Tibial artery (tissue), 4 donors: ENCODE results near the gene ZNF534.
"Not testable (repeated sequence)": the region's sequence is repeated elsewhere in the genome, so short reads cannot be mapped to it uniquely, and the experiment has no call there.

Source experiments
- DNase-seq, 2 donors: peaks; one replicate each; pipeline ENCODE4 v3.0.0-alpha.2; 2019
- H3K27ac ChIP-seq, 2 donors: fragments of 200-600 bp; sonication (generic) in 1 of 2; 1 replicate in 1 of 2; 2 replicates in 1 of 2; pipeline ENCODE4 v1.5.1; 2018 to 2019; ENCODE audit warnings: mild to moderate bottlenecking in 1 of 2
- H3K27me3 ChIP-seq, 2 donors: fragments of 200-600 bp; sonication (generic) in 1 of 2; one replicate each; pipeline versions ENCODE4 v1.5.1 to v1.6.0; 2016 to 2019
- H3K36me3 ChIP-seq, 3 donors: fragments of 200-600 bp; sonication (generic) in 2 of 3; one replicate each; pipeline ENCODE4 v1.5.1; 2016 to 2019; ENCODE audit warnings: mild to moderate bottlenecking in 2 of 3
- H3K4me1 ChIP-seq, 4 donors: fragments of 200-600 bp; sonication (generic) in 2 of 4; 1 replicate in 3 of 4; 2 replicates in 1 of 4; pipeline ENCODE4 v1.5.1; 2016 to 2019
- H3K4me3 ChIP-seq, 2 donors: fragments of 200-600 bp; sonication (generic) in 1 of 2; 1 replicate in 1 of 2; 2 replicates in 1 of 2; pipeline ENCODE4 v1.5.1; 2018 to 2019; ENCODE audit warnings: mild to moderate bottlenecking in 2 of 2
- H3K9me3 ChIP-seq, 3 donors: fragments of 200-600 bp; sonication (generic) in 1 of 3; one replicate each; pipeline ENCODE4 v1.5.1; 2016 to 2019
- intact Hi-C: fragments of 100-400 bp; cut with DNase I; formaldehyde crosslinking; loops from one replicate; pipeline ENCODE4 v1.15.0; 2023; ENCODE audit warnings: low total_unique reads
- TF ChIP-seq, protein P1 (sequence below), 2 experiments: fragments of 200-600 bp in 1 of 2; fragments of 450-650 bp in 1 of 2; IDR thresholded peaks; one replicate each; pipeline ENCODE4 v1.5.1; 2017 to 2019; ENCODE audit warnings: antibody characterized with exemption in 2 of 2, mild to moderate bottlenecking in 1 of 2, moderate library complexity in 1 of 2

The ZNF534 gene

GRCh38 chr19:52464798-52465470, 36.0 kb downstream of the ZNF534 start:
- Histone ChIP-seq H3K27me3 (no peaks in the 10 kb centered on the region), H3K9me3 (peaks cover 11 to 100% (median 80%) of the 10 kb centered on the region in 3 donors), H3K4me1 (no peaks in the 10 kb centered on the region), H3K36me3 (peaks cover 16 to 81% (median 71%) of the 10 kb centered on the region in 3 donors), H3K27ac (no peak overlapping the region), H3K4me3 (no peak overlapping the region)
- TF ChIP-seq, protein P1, sequence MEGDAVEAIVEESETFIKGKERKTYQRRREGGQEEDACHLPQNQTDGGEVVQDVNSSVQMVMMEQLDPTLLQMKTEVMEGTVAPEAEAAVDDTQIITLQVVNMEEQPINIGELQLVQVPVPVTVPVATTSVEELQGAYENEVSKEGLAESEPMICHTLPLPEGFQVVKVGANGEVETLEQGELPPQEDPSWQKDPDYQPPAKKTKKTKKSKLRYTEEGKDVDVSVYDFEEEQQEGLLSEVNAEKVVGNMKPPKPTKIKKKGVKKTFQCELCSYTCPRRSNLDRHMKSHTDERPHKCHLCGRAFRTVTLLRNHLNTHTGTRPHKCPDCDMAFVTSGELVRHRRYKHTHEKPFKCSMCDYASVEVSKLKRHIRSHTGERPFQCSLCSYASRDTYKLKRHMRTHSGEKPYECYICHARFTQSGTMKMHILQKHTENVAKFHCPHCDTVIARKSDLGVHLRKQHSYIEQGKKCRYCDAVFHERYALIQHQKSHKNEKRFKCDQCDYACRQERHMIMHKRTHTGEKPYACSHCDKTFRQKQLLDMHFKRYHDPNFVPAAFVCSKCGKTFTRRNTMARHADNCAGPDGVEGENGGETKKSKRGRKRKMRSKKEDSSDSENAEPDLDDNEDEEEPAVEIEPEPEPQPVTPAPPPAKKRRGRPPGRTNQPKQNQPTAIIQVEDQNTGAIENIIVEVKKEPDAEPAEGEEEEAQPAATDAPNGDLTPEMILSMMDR (IDR thresholded peaks at IDR 0.05): no peak
- no peak for DNase-seq
- intact Hi-C loops: no loop called here

GRCh38 chr19:52473655-52474350, 44.9 kb downstream of the ZNF534 start:
- peaks cover 43 to 100% (median 99%) of the 10 kb centered on the region in 3 donors for H3K9me3 ChIP-seq
- peaks cover 0 to 91% (median 69%) of the 10 kb centered on the region in 3 donors for H3K36me3 ChIP-seq
- DNase-seq: no peak
- H3K27ac ChIP-seq: no peak overlapping the region
- H3K27me3 ChIP-seq: no peaks in the 10 kb centered on the region
- intact Hi-C loops: no loop called here
- H3K4me3 ChIP-seq: no peak overlapping the region
- H3K4me1 ChIP-seq: no peaks in the 10 kb centered on the region
- TF ChIP-seq, protein P1 (IDR thresholded peaks at IDR 0.05): no peak

DNA sequence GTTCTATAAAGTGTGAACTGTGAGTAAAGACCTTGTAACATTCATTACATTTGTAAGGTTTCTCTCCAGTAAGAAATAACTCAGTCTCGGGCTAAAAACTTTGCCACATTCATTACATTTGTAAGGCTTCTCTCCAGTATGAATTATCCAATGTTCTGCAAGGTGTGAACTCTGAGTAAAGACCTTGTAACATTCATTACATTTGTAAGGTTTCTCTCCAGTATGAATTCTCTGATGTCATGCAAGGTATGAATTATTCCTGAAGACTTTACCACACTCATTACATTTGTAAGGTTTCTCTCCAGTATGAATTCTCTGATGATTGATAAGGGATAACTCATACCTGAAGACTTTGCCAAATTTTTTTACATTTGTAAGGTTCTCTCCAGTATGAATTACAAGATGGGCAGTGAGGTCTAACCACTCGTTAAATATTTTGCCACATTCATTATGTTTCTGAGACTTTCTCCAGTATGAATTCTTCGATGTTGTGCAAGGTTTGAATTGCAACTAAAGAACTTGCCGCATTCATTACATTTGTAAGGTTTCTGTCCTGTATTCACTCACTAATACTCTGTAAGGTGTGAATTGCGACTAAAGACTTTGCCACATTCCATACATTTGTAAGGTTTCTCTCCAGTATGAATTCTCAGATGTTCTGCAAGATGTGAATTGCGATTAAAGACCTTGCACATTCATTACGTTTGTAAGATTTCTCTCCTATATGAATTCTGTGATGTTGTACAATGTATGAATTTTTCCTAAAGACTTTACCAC, 45.6 kb downstream of the ZNF534 start:
- intact Hi-C loops: no loop called here
- peaks cover 45 to 100% (median 99%) of the 10 kb centered on the region in 3 donors for H3K9me3 ChIP-seq

DNA sequence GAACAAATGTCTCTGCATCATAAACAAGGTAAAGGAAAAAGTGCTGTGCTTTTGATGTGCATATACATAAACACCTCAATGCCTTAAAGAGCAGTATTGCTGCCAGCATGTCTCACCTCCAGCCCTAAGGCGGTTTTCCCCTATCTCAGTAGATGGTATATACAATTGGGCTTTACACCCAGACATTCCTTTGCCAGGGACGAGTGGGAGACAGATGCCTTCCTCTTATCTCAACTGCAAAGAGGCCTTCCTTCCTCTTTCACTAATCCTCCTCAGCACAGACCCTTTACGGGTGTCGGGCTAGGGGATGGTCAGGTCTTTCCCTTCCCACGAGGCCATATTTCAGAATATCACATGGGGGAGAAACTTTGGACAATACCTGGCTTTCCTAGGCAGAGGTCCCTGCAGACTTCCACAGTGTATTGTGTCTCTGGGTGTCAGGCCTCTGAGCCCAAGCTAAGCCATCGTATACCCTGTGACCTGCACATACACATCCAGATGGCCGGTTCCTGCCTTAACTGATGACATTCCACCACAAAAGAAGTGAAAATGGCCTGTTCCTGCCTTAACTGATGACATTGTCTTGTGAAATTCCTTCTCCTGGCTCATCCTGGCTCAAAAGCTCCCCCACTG, 55.3 kb downstream of the ZNF534 start:
- H3K27ac ChIP-seq, intact Hi-C loops, H3K4me1 ChIP-seq, DNase-seq, H3K4me3 ChIP-seq, H3K27me3 ChIP-seq: not testable (repeated sequence)
- peaks cover 0 to 83% (median 61%) of the 10 kb centered on the region in 3 donors for H3K9me3 ChIP-seq
- peaks cover 0 to 39% (median 32%) of the 10 kb centered on the region in 3 donors for H3K36me3 ChIP-seq

More for the DNA sequence above, 45.6 kb downstream of the ZNF534 start:
- Histone ChIP-seq H3K36me3 (peaks cover 0 to 90% (median 74%) of the 10 kb centered on the region in 3 donors), H3K27ac (no peak overlapping the region), H3K4me1 (no peaks in the 10 kb centered on the region), H3K27me3 (no peaks in the 10 kb centered on the region), H3K4me3 (no peak overlapping the region)
- TF ChIP-seq, protein P1 (IDR thresholded peaks at IDR 0.05): no peak
- DNase-seq: no peak

DNA sequence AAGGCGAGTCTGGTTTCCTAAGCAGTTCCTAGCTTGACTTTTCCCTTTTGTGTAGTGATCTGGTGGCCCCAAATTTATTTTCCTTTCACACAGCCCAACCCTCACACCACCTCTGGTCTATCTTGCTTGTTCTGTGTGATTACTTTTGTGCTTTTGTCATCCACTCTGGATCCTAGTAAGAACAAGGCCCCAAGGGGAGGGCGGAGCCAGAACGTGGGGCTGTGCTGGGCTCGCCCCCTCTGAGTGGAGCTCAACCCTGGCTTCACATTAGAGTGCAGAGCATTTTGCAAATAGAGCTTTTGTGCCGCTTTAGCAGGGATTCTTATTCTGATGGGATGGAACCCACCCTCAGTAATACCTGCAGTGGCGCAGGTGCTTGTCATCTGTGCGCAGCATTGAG, 56.1 kb downstream of the ZNF534 start:
- intact Hi-C loops, H3K27me3 ChIP-seq, H3K27ac ChIP-seq, DNase-seq, H3K4me1 ChIP-seq, H3K4me3 ChIP-seq: not testable (repeated sequence)
- Histone ChIP-seq H3K9me3 (peaks cover 0 to 82% (median 57%) of the 10 kb centered on the region in 3 donors), H3K36me3 (peaks cover 0 to 37% (median 26%) of the 10 kb centered on the region in 3 donors)

DNA sequence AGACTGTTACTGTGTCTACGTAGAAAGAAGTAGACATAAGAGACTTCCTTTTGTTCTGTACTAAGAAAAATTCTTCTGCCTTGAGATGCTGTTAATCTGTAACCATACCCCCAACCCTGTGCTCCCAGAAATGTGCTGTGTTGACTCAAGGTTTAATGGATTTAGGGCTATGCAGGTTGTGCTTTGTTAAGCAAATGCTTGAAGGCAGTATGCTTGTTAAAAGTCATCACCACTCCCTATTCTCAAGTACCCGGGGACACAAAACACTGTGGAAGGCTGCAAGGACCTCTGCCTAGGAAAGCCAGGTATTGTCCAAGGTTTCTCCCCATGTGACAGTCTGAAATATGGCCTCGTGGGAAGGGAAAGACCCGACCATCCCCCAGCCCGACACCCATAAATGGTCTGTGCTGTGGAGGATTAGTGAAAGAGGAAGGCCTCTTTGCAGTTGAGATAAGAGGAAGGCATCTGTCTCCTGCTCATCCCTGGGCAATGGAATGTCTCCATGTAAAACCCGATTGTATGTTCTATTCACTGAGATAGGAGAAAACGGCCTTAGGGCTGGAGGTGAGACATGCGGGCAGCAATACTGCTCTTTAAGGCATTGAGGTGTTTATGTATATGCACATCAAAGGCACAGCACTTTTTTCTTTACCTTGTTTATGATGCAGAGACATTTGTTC, 56.8 kb downstream of the ZNF534 start:
- peaks cover 0 to 30% (median 20%) of the 10 kb centered on the region in 3 donors for H3K36me3 ChIP-seq
- H3K27ac ChIP-seq, H3K4me1 ChIP-seq, intact Hi-C loops, DNase-seq, H3K27me3 ChIP-seq, H3K4me3 ChIP-seq: not testable (repeated sequence)
- H3K9me3 ChIP-seq: peaks cover 0 to 80% (median 52%) of the 10 kb centered on the region in 3 donors
